ENCODE measurements around the gene ANKS1B. TPM values are rescaled to one million over a fixed set of nuclear protein-coding genes. Genes with fewer than 3 reads are reported as not detected.

Gene ANKS1B
- total RNA-seq, 1 experiment from 2014 or later = 5.8 TPM

DNA sequence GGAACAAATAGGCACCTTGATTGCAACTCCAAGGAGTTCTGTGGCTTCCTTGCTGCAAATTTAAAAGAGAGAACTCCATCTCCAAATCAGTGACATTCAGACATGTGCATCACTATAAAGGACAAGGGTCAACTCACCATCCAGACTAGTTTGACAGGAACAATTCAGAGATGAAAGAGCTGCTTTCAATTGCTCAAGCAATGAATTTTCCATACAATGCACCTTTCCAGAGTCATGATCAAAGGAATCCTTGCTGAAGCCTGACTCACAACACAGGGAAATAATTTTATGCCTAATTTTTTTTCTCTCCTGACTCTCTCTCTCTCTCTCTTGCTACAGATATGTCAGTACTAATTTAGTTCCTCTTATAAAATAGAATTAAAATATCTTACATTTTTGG, 717.7 kb downstream of the ANKS1B start (continued):
- TF ChIP-seq, protein P1, sequence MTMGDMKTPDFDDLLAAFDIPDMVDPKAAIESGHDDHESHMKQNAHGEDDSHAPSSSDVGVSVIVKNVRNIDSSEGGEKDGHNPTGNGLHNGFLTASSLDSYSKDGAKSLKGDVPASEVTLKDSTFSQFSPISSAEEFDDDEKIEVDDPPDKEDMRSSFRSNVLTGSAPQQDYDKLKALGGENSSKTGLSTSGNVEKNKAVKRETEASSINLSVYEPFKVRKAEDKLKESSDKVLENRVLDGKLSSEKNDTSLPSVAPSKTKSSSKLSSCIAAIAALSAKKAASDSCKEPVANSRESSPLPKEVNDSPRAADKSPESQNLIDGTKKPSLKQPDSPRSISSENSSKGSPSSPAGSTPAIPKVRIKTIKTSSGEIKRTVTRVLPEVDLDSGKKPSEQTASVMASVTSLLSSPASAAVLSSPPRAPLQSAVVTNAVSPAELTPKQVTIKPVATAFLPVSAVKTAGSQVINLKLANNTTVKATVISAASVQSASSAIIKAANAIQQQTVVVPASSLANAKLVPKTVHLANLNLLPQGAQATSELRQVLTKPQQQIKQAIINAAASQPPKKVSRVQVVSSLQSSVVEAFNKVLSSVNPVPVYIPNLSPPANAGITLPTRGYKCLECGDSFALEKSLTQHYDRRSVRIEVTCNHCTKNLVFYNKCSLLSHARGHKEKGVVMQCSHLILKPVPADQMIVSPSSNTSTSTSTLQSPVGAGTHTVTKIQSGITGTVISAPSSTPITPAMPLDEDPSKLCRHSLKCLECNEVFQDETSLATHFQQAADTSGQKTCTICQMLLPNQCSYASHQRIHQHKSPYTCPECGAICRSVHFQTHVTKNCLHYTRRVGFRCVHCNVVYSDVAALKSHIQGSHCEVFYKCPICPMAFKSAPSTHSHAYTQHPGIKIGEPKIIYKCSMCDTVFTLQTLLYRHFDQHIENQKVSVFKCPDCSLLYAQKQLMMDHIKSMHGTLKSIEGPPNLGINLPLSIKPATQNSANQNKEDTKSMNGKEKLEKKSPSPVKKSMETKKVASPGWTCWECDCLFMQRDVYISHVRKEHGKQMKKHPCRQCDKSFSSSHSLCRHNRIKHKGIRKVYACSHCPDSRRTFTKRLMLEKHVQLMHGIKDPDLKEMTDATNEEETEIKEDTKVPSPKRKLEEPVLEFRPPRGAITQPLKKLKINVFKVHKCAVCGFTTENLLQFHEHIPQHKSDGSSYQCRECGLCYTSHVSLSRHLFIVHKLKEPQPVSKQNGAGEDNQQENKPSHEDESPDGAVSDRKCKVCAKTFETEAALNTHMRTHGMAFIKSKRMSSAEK (CRISPR knock-in tag; IDR thresholded peaks at IDR 0.05; ENCODE audit: borderline replicate concordance) = no peak
- TF ChIP-seq, protein P2, sequence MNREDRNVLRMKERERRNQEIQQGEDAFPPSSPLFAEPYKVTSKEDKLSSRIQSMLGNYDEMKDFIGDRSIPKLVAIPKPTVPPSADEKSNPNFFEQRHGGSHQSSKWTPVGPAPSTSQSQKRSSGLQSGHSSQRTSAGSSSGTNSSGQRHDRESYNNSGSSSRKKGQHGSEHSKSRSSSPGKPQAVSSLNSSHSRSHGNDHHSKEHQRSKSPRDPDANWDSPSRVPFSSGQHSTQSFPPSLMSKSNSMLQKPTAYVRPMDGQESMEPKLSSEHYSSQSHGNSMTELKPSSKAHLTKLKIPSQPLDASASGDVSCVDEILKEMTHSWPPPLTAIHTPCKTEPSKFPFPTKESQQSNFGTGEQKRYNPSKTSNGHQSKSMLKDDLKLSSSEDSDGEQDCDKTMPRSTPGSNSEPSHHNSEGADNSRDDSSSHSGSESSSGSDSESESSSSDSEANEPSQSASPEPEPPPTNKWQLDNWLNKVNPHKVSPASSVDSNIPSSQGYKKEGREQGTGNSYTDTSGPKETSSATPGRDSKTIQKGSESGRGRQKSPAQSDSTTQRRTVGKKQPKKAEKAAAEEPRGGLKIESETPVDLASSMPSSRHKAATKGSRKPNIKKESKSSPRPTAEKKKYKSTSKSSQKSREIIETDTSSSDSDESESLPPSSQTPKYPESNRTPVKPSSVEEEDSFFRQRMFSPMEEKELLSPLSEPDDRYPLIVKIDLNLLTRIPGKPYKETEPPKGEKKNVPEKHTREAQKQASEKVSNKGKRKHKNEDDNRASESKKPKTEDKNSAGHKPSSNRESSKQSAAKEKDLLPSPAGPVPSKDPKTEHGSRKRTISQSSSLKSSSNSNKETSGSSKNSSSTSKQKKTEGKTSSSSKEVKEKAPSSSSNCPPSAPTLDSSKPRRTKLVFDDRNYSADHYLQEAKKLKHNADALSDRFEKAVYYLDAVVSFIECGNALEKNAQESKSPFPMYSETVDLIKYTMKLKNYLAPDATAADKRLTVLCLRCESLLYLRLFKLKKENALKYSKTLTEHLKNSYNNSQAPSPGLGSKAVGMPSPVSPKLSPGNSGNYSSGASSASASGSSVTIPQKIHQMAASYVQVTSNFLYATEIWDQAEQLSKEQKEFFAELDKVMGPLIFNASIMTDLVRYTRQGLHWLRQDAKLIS (CRISPR knock-in tag; IDR thresholded peaks at IDR 0.05; ENCODE audit: borderline replicate concordance) = no peak
- TF ChIP-seq OVOL2 (CRISPR knock-in tag; IDR thresholded peaks at IDR 0.05; ENCODE audit: borderline replicate concordance) (no peak), ZNF671 (CRISPR knock-in tag; IDR thresholded peaks at IDR 0.05) (no peak), MXD4 (CRISPR knock-in tag; IDR thresholded peaks at IDR 0.05; ENCODE audit: borderline replicate concordance) (no peak), GRHL2 (CRISPR knock-in tag; IDR thresholded peaks at IDR 0.05; ENCODE audit: insufficient replicate concordance, severe bottlenecking) (no peak), ATF1 (CRISPR knock-in tag; IDR thresholded peaks at IDR 0.05) (no peak), KAT7 (CRISPR knock-in tag; IDR thresholded peaks at IDR 0.05; ENCODE audit: borderline replicate concordance) (no peak), ZNF263 (CRISPR knock-in tag; IDR thresholded peaks at IDR 0.05; ENCODE audit: low read depth) (no peak), TEAD1 (CRISPR knock-in tag; IDR thresholded peaks at IDR 0.05) (no peak), NR3C1 (CRISPR knock-in tag; conservative IDR thresholded peaks at IDR 0.05; ENCODE audit: low read depth) (no peak)
- TF ChIP-seq, protein P3, sequence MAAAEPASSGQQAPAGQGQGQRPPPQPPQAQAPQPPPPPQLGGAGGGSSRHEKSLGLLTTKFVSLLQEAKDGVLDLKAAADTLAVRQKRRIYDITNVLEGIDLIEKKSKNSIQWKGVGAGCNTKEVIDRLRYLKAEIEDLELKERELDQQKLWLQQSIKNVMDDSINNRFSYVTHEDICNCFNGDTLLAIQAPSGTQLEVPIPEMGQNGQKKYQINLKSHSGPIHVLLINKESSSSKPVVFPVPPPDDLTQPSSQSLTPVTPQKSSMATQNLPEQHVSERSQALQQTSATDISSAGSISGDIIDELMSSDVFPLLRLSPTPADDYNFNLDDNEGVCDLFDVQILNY (CRISPR knock-in tag; IDR thresholded peaks at IDR 0.05) = no peak
- TF ChIP-seq, protein P4, sequence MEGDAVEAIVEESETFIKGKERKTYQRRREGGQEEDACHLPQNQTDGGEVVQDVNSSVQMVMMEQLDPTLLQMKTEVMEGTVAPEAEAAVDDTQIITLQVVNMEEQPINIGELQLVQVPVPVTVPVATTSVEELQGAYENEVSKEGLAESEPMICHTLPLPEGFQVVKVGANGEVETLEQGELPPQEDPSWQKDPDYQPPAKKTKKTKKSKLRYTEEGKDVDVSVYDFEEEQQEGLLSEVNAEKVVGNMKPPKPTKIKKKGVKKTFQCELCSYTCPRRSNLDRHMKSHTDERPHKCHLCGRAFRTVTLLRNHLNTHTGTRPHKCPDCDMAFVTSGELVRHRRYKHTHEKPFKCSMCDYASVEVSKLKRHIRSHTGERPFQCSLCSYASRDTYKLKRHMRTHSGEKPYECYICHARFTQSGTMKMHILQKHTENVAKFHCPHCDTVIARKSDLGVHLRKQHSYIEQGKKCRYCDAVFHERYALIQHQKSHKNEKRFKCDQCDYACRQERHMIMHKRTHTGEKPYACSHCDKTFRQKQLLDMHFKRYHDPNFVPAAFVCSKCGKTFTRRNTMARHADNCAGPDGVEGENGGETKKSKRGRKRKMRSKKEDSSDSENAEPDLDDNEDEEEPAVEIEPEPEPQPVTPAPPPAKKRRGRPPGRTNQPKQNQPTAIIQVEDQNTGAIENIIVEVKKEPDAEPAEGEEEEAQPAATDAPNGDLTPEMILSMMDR (IDR thresholded peaks at IDR 0.05) = no peak

DNA sequence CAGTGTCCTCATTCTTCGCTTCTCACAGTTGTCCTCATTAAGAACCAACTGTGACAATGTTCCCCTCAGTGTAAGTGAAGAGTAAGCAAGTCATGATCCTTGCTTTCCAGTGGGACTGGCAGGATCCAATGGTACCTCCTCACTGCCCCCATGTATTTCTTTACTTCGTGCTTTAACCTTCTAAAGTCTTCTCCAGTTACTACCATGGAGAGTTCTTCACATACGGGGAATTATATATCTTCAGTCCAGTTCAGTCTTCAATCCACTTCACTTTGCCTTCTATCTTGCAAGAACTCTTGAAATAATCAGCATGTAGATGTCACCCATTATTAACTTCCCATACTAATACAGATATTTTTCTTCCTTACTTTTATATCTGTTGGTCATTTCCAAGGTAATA, 719.1 kb downstream of the ANKS1B start:
- TF ChIP-seq FOXP1 (CRISPR knock-in tag; IDR thresholded peaks at IDR 0.05; ENCODE audit: borderline replicate concordance) (no peak), RELA (CRISPR knock-in tag; IDR thresholded peaks at IDR 0.05; ENCODE audit: borderline replicate concordance) (no peak), KAT7 (CRISPR knock-in tag; IDR thresholded peaks at IDR 0.05; ENCODE audit: borderline replicate concordance) (no peak), NR1H2 (CRISPR knock-in tag; IDR thresholded peaks at IDR 0.05) (no peak)
- TF ChIP-seq, protein P5, sequence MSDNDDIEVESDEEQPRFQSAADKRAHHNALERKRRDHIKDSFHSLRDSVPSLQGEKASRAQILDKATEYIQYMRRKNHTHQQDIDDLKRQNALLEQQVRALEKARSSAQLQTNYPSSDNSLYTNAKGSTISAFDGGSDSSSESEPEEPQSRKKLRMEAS (CRISPR knock-in tag; IDR thresholded peaks at IDR 0.05) = no peak
- Mint-ChIP-seq H3K4me3 (no peak overlapping the region), H3K4me1 (peaks cover 19% of the 10 kb centered on the region), H3K9me3 (peaks cover 11% of the 10 kb centered on the region), H3K27ac (no peak overlapping the region), H3K27me3 (ENCODE audit: low read depth) (no peaks in the 10 kb centered on the region), H3K36me3 (peaks cover 5% of the 10 kb centered on the region)
- CTCF ChIA-PET = no interaction called here
- ATAC-seq (no peak), DNase-seq (ENCODE audit: low spot score) (no peak)
- POLR2A ChIA-PET = no interaction called here
